IMR-90 (cell line): ENCODE results near the gene CARMIL1.

ENCODE experiments used
- FOS ChIP-seq: fragments of 150-350 bp; IDR thresholded peaks from 2 replicates; pipeline ENCODE4 v1.6.1; 2016; ENCODE audit warnings: low read depth, low read length
- MXI1 ChIP-seq: IDR thresholded peaks from 2 replicates; pipeline ENCODE4 v1.6.1; 2012; ENCODE audit warnings: low read depth, mild to moderate bottlenecking, low read length, moderate library complexity, borderline replicate concordance
- NFE2L2 ChIP-seq: fragments of 150-350 bp; IDR thresholded peaks from 2 replicates; pipeline ENCODE4 v1.6.1; 2016; ENCODE audit warnings: low read depth, mild to moderate bottlenecking, low read length
- POLR2A ChIP-seq: IDR thresholded peaks from 2 replicates; pipeline ENCODE4 v1.6.1; 2012; ENCODE audit warnings: mild to moderate bottlenecking, low read depth, low read length
- RAD21 ChIP-seq: IDR thresholded peaks from 2 replicates; pipeline ENCODE4 v1.6.1; 2012; ENCODE audit warnings: low read length, improper control_type of control experiment
- RFX5 ChIP-seq: IDR thresholded peaks from 2 replicates; pipeline ENCODE4 v1.8.0; 2012; ENCODE audit warnings: low read depth, mild to moderate bottlenecking, low read length, moderate library complexity
- TF ChIP-seq, protein P1 (sequence below): conservative IDR thresholded peaks from 2 replicates; pipeline ENCODE4 v1.5.1; 2012; ENCODE audit warnings: mild to moderate bottlenecking, low read depth, low read length, improper control_type of control experiment
- TF ChIP-seq, protein P2 (sequence below): fragments of 150-350 bp; IDR thresholded peaks from 2 replicates; pipeline ENCODE4 v1.6.1; 2016; ENCODE audit warnings: low read depth, mild to moderate bottlenecking, low read length, moderate library complexity, borderline replicate concordance

DNA sequence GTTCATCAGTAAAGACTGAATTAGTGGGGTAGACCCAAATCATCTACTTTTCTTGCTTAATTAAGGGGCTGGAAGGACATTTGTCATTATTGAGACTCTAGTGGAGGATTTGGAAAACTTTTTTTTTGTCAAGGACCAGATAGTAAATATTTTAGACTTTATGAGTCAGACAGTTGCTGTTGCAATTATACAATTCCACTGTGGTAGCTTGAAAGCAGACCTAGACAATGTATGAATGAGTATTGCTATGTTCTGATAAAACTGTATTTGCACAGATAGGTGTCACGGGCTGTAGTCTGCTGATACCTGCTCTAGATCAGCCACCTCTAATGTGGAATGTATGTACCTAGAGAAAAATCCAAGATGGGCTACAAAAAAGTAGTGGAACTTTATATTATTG, 175.0 kb downstream of the CARMIL1 start:
- TF ChIP-seq RFX5: no peak
- no peak for TF ChIP-seq POLR2A
- TF ChIP-seq MXI1: no peak
- TF ChIP-seq, protein P1, sequence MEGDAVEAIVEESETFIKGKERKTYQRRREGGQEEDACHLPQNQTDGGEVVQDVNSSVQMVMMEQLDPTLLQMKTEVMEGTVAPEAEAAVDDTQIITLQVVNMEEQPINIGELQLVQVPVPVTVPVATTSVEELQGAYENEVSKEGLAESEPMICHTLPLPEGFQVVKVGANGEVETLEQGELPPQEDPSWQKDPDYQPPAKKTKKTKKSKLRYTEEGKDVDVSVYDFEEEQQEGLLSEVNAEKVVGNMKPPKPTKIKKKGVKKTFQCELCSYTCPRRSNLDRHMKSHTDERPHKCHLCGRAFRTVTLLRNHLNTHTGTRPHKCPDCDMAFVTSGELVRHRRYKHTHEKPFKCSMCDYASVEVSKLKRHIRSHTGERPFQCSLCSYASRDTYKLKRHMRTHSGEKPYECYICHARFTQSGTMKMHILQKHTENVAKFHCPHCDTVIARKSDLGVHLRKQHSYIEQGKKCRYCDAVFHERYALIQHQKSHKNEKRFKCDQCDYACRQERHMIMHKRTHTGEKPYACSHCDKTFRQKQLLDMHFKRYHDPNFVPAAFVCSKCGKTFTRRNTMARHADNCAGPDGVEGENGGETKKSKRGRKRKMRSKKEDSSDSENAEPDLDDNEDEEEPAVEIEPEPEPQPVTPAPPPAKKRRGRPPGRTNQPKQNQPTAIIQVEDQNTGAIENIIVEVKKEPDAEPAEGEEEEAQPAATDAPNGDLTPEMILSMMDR: no peak
- TF ChIP-seq, protein P2, sequence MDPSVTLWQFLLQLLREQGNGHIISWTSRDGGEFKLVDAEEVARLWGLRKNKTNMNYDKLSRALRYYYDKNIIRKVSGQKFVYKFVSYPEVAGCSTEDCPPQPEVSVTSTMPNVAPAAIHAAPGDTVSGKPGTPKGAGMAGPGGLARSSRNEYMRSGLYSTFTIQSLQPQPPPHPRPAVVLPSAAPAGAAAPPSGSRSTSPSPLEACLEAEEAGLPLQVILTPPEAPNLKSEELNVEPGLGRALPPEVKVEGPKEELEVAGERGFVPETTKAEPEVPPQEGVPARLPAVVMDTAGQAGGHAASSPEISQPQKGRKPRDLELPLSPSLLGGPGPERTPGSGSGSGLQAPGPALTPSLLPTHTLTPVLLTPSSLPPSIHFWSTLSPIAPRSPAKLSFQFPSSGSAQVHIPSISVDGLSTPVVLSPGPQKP: no peak
- no peak for TF ChIP-seq NFE2L2
- TF ChIP-seq RAD21: no peak
- TF ChIP-seq FOS: no peak
